Activated effector memory CD4-positive, alpha-beta T cell treated with Interleukin-2 at 50 U/mL for 16 hours (primary cell): Measurements from ENCODE around the gene TLX2.
A peak's percentile ranks its signal among the peaks of the same experiment; 100 is the strongest.

Experiments used
- DNase-seq: peaks from one replicate; pipeline ENCODE4 v3.0.0-alpha.2; 2020

Gene TLX2

GRCh38 chr2:74513605-74514367 is 464 bp upstream of the TLX2 start:
- DNase-seq, result no peak

DNA sequence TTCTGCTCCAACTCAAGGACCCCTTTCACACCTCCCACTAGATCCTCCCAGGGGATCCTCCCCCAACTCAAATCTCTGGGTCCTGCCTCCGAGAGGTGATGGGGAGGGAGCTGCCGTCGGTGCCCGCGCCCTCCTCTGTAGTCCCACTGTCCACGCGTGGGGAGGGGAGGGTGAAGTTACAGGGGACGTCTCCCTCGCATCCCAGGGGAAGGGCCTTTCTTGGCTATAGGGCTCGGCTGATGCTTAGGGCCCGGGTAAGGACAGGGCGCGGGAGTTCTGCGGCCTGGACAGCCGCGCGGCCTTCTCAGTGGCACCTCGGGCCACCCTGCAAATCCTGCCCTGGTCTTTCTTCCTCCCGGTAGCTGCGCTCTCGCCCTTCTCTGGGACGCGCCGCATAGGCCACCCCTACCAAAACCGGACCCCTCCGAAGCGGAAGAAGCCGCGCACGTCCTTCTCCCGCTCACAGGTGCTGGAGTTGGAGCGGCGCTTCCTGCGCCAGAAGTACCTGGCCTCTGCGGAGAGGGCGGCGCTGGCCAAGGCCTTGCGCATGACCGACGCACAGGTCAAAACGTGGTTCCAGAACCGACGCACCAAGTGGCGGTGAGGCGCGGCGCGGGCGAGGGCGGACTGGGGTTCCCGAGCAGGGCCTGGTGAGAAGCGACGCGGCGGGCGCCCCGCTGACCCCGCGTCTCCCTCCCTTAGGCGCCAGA is 1.2 kb downstream of the TLX2 start:
- no peak for DNase-seq

GRCh38 chr2:74515981-74516633 is 1.9 kb downstream of the TLX2 start:
- DNase-seq, result peak; percentile 63

DNA sequence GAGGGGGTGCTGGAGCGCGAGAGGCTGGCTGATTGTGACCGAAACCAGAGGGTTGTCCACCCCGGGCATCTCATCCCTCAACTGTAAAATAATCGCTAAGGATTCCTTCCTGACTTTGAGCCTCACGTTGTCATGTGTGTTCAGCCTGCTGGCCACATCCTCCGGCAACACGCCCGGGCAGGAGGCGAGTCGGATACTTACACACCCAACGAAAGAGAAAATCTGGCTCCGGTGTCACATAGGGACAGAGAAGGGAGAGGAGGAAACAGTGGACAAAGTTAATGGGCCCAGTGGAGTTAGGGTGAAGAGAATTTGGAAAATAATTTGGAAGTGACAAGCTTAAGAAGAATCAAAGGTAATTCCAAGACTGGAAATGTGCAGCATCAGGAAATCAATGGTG is 2.4 kb downstream of the TLX2 start:
- no peak for DNase-seq

DNA sequence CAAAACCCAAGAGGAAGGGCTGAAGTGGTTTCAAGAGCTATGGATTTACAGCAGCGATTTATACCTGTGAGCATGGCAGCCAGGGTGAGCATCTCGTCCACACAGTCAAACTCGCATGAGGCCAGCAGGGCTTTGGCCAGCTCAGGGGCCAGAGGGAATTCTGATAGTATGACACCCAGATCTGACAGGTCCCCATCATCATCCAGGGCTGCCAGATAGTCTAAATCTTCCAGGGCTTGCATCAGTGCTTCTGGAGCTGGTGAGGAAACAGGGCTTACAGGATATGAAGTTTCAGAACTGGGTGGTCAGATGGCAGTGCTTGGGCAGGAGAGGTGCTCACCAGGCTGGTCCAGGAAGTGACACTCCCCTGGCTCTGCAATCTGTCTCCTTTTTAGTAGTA is 8.3 kb downstream of the TLX2 start:
- no peak for DNase-seq

- no peak for DNase-seq
These were observed 9.8 kb downstream of the TLX2 start for GRCh38 chr2:74524005-74524404.

GRCh38 chr2:74524955-74525716 is 10.9 kb downstream of the TLX2 start:
- no peak for DNase-seq

DNA sequence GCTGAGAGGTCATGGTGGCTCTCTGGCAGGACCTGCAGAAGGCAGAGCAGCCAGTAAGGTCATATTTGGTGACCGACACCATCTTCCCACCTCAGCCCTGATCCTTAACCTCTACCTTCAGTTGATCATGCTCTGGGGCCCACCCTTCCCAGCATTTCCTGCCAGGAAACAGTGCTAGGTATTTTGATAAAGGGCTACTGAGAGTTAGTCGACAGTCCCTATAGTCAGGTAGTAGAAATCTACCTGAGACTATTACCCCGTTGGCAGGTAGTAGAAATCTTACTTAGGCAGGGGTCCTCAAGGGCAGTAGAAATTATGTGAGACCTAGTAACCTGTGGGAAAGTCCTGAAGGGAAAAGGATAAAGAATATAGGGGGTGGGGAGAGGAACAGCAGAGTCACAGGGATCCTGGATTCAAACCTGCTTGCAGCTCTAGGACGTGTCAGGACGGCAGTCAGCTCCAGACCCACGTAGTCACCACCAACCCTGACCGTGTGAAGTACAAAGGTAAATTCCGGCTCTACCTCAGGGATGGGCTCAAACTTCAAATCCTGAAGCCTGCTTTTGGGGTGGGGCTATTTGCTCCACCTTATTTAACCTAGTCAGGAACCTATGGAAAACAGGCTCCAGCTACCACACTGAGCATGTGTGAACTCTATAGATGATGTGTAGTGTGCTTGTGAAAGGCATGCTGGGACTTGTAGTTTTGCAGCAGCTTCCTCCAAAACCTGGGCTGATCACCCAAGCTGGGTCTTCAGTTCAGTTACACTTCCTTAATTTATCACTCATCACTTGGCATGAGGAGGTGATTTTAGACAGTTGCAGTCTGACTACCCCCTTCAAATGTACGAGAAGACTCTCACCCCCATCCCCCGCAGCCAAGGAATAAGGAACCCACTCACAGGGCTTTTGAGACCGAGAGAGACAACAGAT is 11.7 kb downstream of the TLX2 start, which contains the start of gene DQX1:
Gene DQX1, minus strand, starts transcription at position 515 of the 932 bp plus-strand sequence. Its CDS starts 502 bp downstream, at position 13.
- no peak for DNase-seq

GRCh38 chr2:74526649-74527230 is 12.5 kb downstream of the TLX2 start:
- no peak for DNase-seq

DNA sequence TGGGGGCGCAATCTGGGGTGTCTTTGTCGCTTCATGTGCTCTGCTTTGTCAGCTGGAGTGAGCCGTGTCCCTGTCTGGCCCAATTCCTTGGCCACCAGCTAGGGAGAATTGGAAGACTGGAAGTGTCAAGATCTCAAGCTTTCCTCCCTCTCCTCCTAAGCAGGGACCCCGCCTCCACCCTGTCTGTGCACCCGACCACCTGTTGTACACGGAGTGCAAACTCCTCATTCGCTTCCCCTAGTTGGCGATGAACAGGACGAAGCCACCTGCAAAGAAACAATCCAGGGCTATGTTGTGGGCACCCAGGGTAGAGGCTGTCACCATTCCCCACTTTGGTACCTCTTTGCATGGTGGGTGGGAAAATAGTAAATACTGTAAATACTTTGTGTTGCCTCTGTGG is 13.5 kb downstream of the TLX2 start:
- DNase-seq, result no peak

DNA sequence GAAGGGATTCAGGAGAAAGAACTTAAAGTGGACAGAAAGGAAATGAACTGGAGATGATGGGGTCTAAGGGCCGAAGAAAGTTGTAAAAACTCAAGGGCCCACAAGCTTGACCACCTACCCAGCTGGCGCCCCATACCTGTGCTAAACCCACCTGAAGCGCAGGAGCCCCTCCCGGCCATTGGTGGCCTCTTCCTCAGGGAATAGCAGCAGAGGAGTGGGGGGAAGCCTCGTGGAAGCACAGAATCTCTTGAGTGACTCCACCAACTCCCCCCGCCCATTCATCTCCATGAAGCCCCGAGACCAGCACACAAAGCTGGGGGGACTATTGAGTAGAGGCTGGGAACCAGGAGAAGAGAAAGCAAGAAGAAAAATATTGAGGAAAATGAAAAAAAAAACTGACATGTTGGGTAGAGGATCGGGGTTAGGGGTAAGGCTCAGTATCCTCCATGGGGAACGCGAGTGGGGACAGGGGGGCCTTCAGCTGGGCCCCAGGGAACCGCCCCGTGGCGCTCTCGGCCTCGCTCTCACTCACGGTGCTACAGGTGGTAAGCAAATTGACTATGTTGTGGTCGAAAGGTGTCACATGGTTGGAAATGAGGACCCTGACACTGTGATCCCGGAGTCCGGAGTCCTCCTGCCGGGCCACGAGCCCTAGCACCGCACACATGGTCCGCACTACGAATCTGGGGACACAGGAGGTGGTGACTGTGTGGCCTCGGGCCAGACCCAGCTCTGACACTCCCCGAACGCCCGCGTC is 14.5 kb downstream of the TLX2 start:
- DNase-seq, result no peak

DNA sequence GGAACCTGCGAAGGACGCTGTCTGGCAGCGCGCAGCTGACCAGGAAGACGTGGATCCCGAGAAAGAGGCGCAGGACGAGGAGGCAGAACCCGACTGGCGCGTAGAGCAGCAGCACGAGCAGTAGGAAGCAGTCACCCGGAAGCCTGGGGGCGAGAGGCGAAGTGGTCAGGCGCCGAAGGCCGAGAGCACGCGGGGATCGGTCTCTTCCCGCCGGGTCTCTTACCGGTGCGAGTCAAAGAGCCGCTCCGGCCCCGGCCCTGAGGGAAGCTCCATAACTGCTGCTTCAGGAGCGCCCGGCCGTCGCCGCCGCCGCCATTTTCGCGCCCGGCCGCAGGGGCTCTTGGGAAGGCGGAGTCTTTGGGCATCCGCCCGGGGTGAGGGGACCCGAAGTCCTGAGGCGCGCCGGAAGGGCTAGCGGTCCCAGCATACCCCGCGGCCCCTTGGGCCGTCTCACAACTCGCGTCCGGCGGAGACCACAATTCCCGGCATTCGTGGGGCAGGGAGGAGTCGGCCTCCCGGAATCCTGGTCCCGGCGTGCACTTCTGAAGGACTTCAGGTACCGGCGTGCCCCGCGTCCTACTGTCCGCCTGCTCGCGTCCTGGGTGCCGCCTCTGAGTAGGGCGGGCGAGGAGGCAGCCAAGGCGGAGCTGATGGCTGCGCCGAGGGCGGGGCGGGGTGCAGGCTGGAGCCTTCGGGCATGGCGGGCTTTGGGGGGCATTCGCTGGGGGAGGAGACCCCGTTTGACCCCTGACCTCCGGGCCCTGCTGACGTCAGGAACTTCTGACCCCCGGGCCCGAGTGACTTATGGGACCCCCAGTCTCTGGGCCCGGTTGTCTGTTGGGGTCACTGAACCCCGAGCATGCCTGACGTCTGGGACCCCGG is 15.3 kb downstream of the TLX2 start, which contains the start of the genes AUP1 and HTRA2:
Gene AUP1, minus strand, starts transcription at position 350 of the 882 bp plus-strand sequence. Its CDS starts 77 bp downstream, at position 273.
Gene HTRA2, plus strand, starts transcription at position 577 of the 882 bp plus-strand sequence. Its CDS starts 74 bp downstream, at position 651.
- DNase-seq, result peak; percentile 83

DNA sequence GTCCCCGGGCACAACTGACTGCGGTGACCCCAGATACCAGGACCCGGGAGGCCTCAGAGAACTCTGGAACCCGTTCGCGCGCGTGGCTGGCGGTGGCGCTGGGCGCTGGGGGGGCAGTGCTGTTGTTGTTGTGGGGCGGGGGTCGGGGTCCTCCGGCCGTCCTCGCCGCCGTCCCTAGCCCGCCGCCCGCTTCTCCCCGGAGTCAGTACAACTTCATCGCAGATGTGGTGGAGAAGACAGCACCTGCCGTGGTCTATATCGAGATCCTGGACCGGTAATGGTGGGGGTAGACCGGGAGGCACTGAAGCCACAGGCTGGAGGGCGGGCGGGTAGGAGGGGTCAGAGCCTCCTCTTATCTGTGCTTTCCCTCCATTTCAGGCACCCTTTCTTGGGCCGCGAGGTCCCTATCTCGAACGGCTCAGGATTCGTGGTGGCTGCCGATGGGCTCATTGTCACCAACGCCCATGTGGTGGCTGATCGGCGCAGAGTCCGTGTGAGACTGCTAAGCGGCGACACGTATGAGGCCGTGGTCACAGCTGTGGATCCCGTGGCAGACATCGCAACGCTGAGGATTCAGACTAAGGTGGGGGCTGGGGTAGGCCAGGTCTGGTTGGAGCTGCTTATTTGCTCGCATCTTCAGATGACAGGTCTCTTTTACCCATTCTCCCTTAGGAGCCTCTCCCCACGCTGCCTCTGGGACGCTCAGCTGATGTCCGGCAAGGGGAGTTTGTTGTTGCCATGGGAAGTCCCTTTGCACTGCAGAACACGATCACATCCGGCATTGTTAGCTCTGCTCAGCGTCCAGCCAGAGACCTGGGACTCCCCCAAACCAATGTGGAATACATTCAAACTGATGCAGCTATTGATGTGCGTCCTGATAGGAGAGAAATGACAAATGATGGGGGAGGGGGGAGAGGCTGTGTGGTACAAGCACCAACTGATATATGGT is 16.3 kb downstream of the TLX2 start:
- DNase-seq, result peak; percentile 29

DNA sequence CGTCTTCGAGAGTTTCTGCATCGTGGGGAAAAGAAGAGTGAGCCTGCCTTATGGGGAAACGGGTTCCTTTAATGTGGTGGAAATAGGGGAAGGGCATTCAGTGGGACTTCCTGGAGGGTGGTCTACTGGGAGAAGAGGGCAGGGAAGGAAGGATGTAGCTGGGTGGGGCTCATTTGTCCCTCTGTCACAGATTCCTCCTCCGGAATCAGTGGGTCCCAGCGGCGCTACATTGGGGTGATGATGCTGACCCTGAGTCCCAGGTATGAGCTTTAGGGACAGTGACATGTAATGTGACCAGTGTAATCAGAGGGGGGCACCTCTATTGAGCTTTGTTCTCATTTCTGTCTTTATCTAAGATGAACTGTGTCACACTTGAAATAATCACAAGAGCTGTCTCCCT is 17.4 kb downstream of the TLX2 start:
- DNase-seq, result no peak

DNA sequence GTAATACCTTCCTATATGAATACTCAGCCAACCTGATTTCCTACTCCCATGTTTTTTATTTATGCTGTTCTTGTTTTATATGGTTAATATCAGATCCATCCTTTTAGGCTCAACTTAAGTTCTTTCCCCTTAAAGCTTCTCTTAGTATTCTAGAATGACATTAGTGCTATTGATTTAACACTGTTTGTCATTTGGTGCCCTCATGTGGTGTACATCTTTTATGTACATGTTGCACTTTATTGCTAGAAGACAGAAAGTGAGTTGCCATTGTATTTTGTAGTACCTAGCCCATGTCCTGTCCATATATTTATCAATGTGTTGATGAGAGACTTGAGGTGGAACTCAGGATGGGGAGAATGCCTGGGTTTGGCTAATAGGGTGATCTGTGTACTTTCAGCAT is 18.0 kb downstream of the TLX2 start:
- no peak for DNase-seq

- DNase-seq, result no peak
These were observed 19.2 kb downstream of the TLX2 start for GRCh38 chr2:74533464-74533863.

DNA sequence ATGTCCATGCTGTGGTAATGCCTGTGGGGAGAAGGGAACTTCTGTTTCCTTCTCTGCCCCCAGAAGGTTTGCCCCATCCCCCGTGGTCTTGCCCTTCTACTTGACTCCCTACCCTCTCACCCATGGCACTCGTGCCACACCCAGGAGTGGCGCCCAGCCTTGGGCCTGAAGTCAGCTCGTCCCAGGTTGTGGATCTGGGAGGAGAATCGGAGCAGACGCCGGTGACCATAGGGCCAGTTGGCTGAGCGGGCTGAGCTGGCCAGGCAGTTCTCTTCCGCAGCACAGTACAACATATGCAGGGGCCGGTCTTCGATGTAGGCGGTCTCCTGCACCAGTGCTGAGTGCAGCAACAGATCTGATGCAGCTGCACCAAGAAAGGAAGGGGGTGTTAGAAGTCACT is 20.2 kb downstream of the TLX2 start:
- DNase-seq, result no peak

GRCh38 chr2:74535440-74535965 is 21.3 kb downstream of the TLX2 start:
- DNase-seq, result no peak
